Adipose tissue (tissue), 3 donors: Measurements from ENCODE around the gene ELOA. TPM values are rescaled to one million over a fixed set of nuclear protein-coding genes. Genes with fewer than 3 reads are reported as not detected.
"Not testable (repeated sequence)": the region's sequence is repeated elsewhere in the genome, so short reads cannot be mapped to it uniquely, and the experiment has no call there.

Source experiments
- H3K27ac ChIP-seq: one replicate; pipeline ENCODE4 v1.5.1; 2013; ENCODE audit warnings: low read depth, low read length
- WGBS, 3 donors: extraction: QIAGEN DNeasy Blood & Tissue Kit; methylation state at CpG; one replicate each; pipeline ENCODE4 v1.1.7; 2013; 5-methylcytosine and 5-hydroxymethylcytosine counted together
- polyA plus RNA-seq, 3 donors: library from polyadenylated mRNA; stranded (reverse); fragments of 200-250 nt; gene quantifications; one replicate each; pipeline ENCODE4 v1.2.3, GENCODE V29; 2013
- donor health status: healthy with polysubstance abuse.
- donor health status: Bipolar disorder and iron deficiency.
- donor health status: healthy.

The ELOA gene
- polyA plus RNA-seq, 3 donors: 15.7 to 31.1 (median 24.2) TPM

GRCh38 chr1:23774174-23774880 lies 31.1 kb downstream of the ELOA start:
- no peak overlapping the region for H3K27ac ChIP-seq
- 69 to 77% (median 72%) methylated on average over 6 of the region's 6 CpGs for WGBS, 3 donors

GRCh38 chr1:23776217-23776616 lies 32.9 kb downstream of the ELOA start:
- WGBS, 3 donors: 57 to 65% (median 62%) methylated on average over 2 of the region's 2 CpGs
- no peak overlapping the region for H3K27ac ChIP-seq

- no peak within 1 kb of the TSS for H3K27ac ChIP-seq
- WGBS, 3 donors: 0 to 1% (median 0%) methylated on average over 72 to 87 of the region's 91 CpGs
Measured at GRCh38 chr1:23777979-23778814, 34.9 kb downstream of the ELOA start, which contains the start of gene PITHD1. TSS of gene PITHD1 (plus strand) at chr1:23778418. CDS start at chr1:23778516, 98 bp downstream.

GRCh38 chr1:23779826-23780371 lies 36.6 kb downstream of the ELOA start:
- WGBS, 3 donors: 78 to 79% (median 79%) methylated on average over 3 of the region's 3 CpGs
- no peak overlapping the region for H3K27ac ChIP-seq

GRCh38 chr1:23783141-23783540 lies 39.9 kb downstream of the ELOA start:
- not testable (repeated sequence) for H3K27ac ChIP-seq
- 91 to 95% (median 95%) methylated on average over 11 of the region's 11 CpGs for WGBS, 3 donors

- 83 to 87% (median 84%) methylated on average over 4 of the region's 4 CpGs for WGBS, 3 donors
- no peak overlapping the region for H3K27ac ChIP-seq
Measured at GRCh38 chr1:23784846-23785245, 41.6 kb downstream of the ELOA start.

GRCh38 chr1:23787701-23788100 lies 44.4 kb downstream of the ELOA start:
- 89 to 90% (median 90%) methylated on average over 3 of the region's 3 CpGs for WGBS, 3 donors
- no peak overlapping the region for H3K27ac ChIP-seq

GRCh38 chr1:23788695-23789094 lies 45.4 kb downstream of the ELOA start:
- WGBS, 3 donors: 85 to 97% (median 93%) methylated on average over 3 of the region's 3 CpGs
- no peak overlapping the region for H3K27ac ChIP-seq

- H3K27ac ChIP-seq: no peak within 1 kb of the TSS
- 1% methylated on average over 43 to 47 of the region's 47 CpGs for WGBS, 3 donors
Measured at GRCh38 chr1:23790696-23791515, 47.6 kb downstream of the ELOA start, which contains the start of gene LYPLA2. TSS of gene LYPLA2 (plus strand) at chr1:23791145. CDS start at chr1:23792683, 1,538 bp downstream.

- 0 to 2% (median 1%) methylated on average over 14 to 15 of the region's 15 CpGs for WGBS, 3 donors
- no peak overlapping the region for H3K27ac ChIP-seq
Measured at GRCh38 chr1:23791516-23792047, 48.3 kb downstream of the ELOA start.

GRCh38 chr1:23792151-23792945 lies 49.1 kb downstream of the ELOA start:
- no peak overlapping the region for H3K27ac ChIP-seq
- 60 to 69% (median 62%) methylated on average over 17 to 19 of the region's 19 CpGs for WGBS, 3 donors

- no peak overlapping the region for H3K27ac ChIP-seq
- WGBS, 3 donors: 58 to 65% (median 60%) methylated on average over 15 to 16 of the region's 16 CpGs
Measured at GRCh38 chr1:23793018-23793781, 49.9 kb downstream of the ELOA start.

- H3K27ac ChIP-seq: no peak overlapping the region
- 70 to 75% (median 71%) methylated on average over 13 to 21 of the region's 21 CpGs for WGBS, 3 donors
Measured at GRCh38 chr1:23793861-23794731, 50.8 kb downstream of the ELOA start.

- 75 to 81% (median 81%) methylated on average over 9 of the region's 9 CpGs for WGBS, 3 donors
- H3K27ac ChIP-seq: not testable (repeated sequence)
Measured at GRCh38 chr1:23794732-23795182, 51.5 kb downstream of the ELOA start.

GRCh38 chr1:23795676-23796465 lies 52.6 kb downstream of the ELOA start:
- WGBS, 3 donors: 70 to 80% (median 77%) methylated on average over 16 of the region's 16 CpGs
- H3K27ac ChIP-seq: no peak overlapping the region
